SK-N-SH (cell line): ENCODE results near the gene UTP4. TPM values are rescaled to one million over a fixed set of nuclear protein-coding genes. Genes with fewer than 3 reads are reported as not detected.
"Not testable (repeated sequence)": the region's sequence is repeated elsewhere in the genome, so short reads cannot be mapped to it uniquely, and the experiment has no call there.

ENCODE experiments used
- CTCF ChIA-PET: fragments of 300-600, 350-600 bp; formaldehyde crosslinking; extraction: SDS; loops from one replicate; lab custom pipeline; 2021; lab: Yijun Ruan, JAX
- POLR2A ChIA-PET: fragments of 350-600 bp; sonication (Branson Sonifier 250); formaldehyde crosslinking; extraction: SDS; loops from one replicate; lab custom pipeline; 2020; ENCODE audit warnings: antibody characterized with exemption, inconsistent platforms; lab: Yijun Ruan, JAX
- DNase-seq: peaks from one replicate; pipeline ENCODE4 v3.0.0; 2012
- H2AFZ ChIP-seq: fragments of 200-600 bp; sonication (generic); 2 replicates; pipeline ENCODE4 v1.8.1; 2016; ENCODE audit warnings: antibody characterized with exemption, mild to moderate bottlenecking, low read depth
- H3F3A ChIP-seq: fragments of 200-600 bp; sonication (generic); replicated peaks from 2 replicates; pipeline ENCODE3; 2016; ENCODE audit warnings: antibody characterized with exemption, mild to moderate bottlenecking; ENCODE audit not compliant: insufficient read depth
- H3K27ac ChIP-seq, 2 experiments: fragments of 200-500 bp in 1 of 2; fragments of 200-600 bp in 1 of 2; sonication (Bioruptor generic) in 1 of 2; sonication (generic), shearing (Covaris generic) in 1 of 2; 2 replicates each; pipeline versions ENCODE4 v1.5.1 to v1.6.1; 2014 to 2016; ENCODE audit warnings: low read depth in 2 of 2, inconsistent platforms in 1 of 2, low read length in 1 of 2, mild to moderate bottlenecking in 1 of 2, mixed read lengths in 1 of 2
- H3K27me3 ChIP-seq: fragments of 200-600 bp; sonication (generic), shearing (Covaris generic); 2 replicates; pipeline ENCODE4 v1.6.1; 2016; ENCODE audit warnings: mixed run types; ENCODE audit not compliant: insufficient read depth
- H3K36me3 ChIP-seq, 2 experiments: fragments of 200-500 bp in 1 of 2; fragments of 200-600 bp in 1 of 2; sonication (Bioruptor generic) in 1 of 2; sonication (generic) in 1 of 2; replicated peaks in 1 of 2; 2 replicates each; pipeline versions ENCODE3 to v1.5.1; 2014 to 2016; ENCODE audit warnings: low read length in 1 of 2, mild to moderate bottlenecking in 1 of 2; ENCODE audit not compliant: insufficient read depth in 2 of 2, control insufficient read depth in 1 of 2
- H3K4me1 ChIP-seq, 2 experiments: fragments of 200-500 bp in 1 of 2; fragments of 200-600 bp in 1 of 2; sonication (Bioruptor generic) in 1 of 2; sonication (generic), shearing (Covaris generic) in 1 of 2; 2 replicates each; pipeline versions ENCODE4 v1.5.1 to v1.6.1; 2014 to 2016; ENCODE audit warnings: low read depth in 1 of 2, low read length in 1 of 2, mixed run types in 1 of 2; ENCODE audit not compliant: insufficient read depth in 2 of 2, control insufficient read depth in 1 of 2
- H3K4me2 ChIP-seq: fragments of 200-600 bp; sonication (generic), shearing (Covaris generic); 2 replicates; pipeline ENCODE4 v1.6.1; 2017; ENCODE audit warnings: mixed run types
- H3K4me3 ChIP-seq, 2 experiments: fragments of 200-500 bp in 1 of 2; fragments of 200-600 bp in 1 of 2; sonication (Bioruptor generic) in 1 of 2; sonication (generic), shearing (Covaris generic) in 1 of 2; 2 replicates each; pipeline versions ENCODE4 v1.5.1 to v1.8.1; 2014 to 2016; ENCODE audit warnings: low read depth in 2 of 2, inconsistent platforms in 1 of 2, low read length in 1 of 2, mild to moderate bottlenecking in 1 of 2, mixed read lengths in 1 of 2, moderate library complexity in 1 of 2
- H3K79me2 ChIP-seq: fragments of 200-600 bp; sonication (generic); 2 replicates; pipeline ENCODE4 v1.8.1; 2017; ENCODE audit warnings: mild to moderate bottlenecking; ENCODE audit not compliant: insufficient read depth
- H3K9ac ChIP-seq: fragments of 200-600 bp; sonication (generic); 2 replicates; pipeline ENCODE4 v1.6.1; 2017; ENCODE audit warnings: mixed run types
- H3K9me2 ChIP-seq: fragments of 200-600 bp; sonication (generic); 2 replicates; pipeline ENCODE4 v1.6.1; 2017; ENCODE audit warnings: mixed run types
- H3K9me3 ChIP-seq: fragments of 200-600 bp; sonication (generic); 2 replicates; pipeline ENCODE4 v1.6.1; 2017; ENCODE audit warnings: mixed run types, mild to moderate bottlenecking, moderate library complexity
- H4K20me1 ChIP-seq: fragments of 200-600 bp; sonication (generic); 2 replicates; pipeline ENCODE4 v1.6.1; 2017; ENCODE audit warnings: mild to moderate bottlenecking, mixed run types; ENCODE audit not compliant: insufficient read depth
- CTCF ChIP-seq: fragments of 200-600 bp; sonication (generic); IDR thresholded peaks from 2 replicates; pipeline ENCODE4 v1.6.1; 2017; ENCODE audit warnings: antibody characterized with exemption, mild to moderate bottlenecking, moderate library complexity
- ELF1 ChIP-seq: IDR thresholded peaks from 2 replicates; pipeline ENCODE4 v1.4.0; 2012
- EP300 ChIP-seq, 2 experiments: IDR thresholded peaks; 2 replicates each; pipeline versions ENCODE4 v1.4.0 to v1.6.1; 2012; ENCODE audit warnings: borderline replicate concordance in 1 of 2, low read depth in 1 of 2, low read length in 1 of 2
- EZH2phosphoT487 ChIP-seq: fragments of 200-600 bp; sonication (generic); IDR thresholded peaks from 2 replicates; pipeline ENCODE4 v1.6.1; 2017; ENCODE audit warnings: low read depth, mixed run types, mild to moderate bottlenecking, antibody characterized with exemption, moderate library complexity, borderline replicate concordance
- GATA2 ChIP-seq: sonication (generic); formaldehyde crosslinking; IDR thresholded peaks from 2 replicates; pipeline ENCODE4 v1.5.0; 2020; ENCODE audit warnings: mild to moderate bottlenecking, missing genetic modification reagents
- MEF2A ChIP-seq: IDR thresholded peaks from 2 replicates; pipeline ENCODE4 v1.4.0; 2012; ENCODE audit warnings: low read depth, borderline replicate concordance
- MXI1 ChIP-seq: IDR thresholded peaks from 2 replicates; pipeline ENCODE4 v1.6.1; 2012; ENCODE audit warnings: mild to moderate bottlenecking, low read depth, low read length, improper control_type of control experiment
- RAD21 ChIP-seq: IDR thresholded peaks from 2 replicates; pipeline ENCODE4 v1.6.1; 2012; ENCODE audit warnings: mild to moderate bottlenecking, low read length
- WGBS: methylation state at CpG from one replicate; pipeline ENCODE4 v1.1.6; 2017; ENCODE audit warnings: low lambda C conversion rate; 5-methylcytosine and 5-hydroxymethylcytosine counted together
- polyA plus RNA-seq, 3 experiments: library from polyadenylated mRNA; depleted of rRNA; stranded (reverse); fragments of >200 nt; gene quantifications; 2 replicates each; pipeline ENCODE4 v1.2.3, GENCODE V29; 2012
- TF ChIP-seq, protein P1 (sequence below): fragments of 150-350 bp; IDR thresholded peaks from 2 replicates; pipeline ENCODE4 v1.6.1; 2016; ENCODE audit warnings: mild to moderate bottlenecking, low read depth, low read length

UTP4 gene
- polyA plus RNA-seq, 1 of the 3 experiments (the other 2 are of a cell fraction), result 66.5 TPM

GRCh38 chr16:69138608-69139007 is 6.2 kb downstream of the UTP4 start:
- Histone ChIP-seq H3K4me3 (no peak overlapping the region), H3K79me2 (peaks cover 69% of the 10 kb centered on the region), H3F3A (no peaks in the 10 kb centered on the region), H3K36me3 (peaks cover 61 to 63% of the 10 kb centered on the region in 2 experiments), H3K9ac (no peak overlapping the region), H3K27ac (no peak overlapping the region), H3K4me2 (no peak overlapping the region), H3K4me1 (peaks cover 2 to 5% of the 10 kb centered on the region in 2 experiments; a peak in 2 of 4 replicates), H2AFZ (no peak overlapping the region), H3K9me2 (no peaks in the 10 kb centered on the region), H4K20me1 (peaks cover 4% of the 10 kb centered on the region; the same call in 1 of the 2 replicates), H3K9me3 (no peaks in the 10 kb centered on the region), H3K27me3 (no peaks in the 10 kb centered on the region)
- 98% methylated on average over 2 of the region's 2 CpGs for WGBS
- TF ChIP-seq, protein P1, sequence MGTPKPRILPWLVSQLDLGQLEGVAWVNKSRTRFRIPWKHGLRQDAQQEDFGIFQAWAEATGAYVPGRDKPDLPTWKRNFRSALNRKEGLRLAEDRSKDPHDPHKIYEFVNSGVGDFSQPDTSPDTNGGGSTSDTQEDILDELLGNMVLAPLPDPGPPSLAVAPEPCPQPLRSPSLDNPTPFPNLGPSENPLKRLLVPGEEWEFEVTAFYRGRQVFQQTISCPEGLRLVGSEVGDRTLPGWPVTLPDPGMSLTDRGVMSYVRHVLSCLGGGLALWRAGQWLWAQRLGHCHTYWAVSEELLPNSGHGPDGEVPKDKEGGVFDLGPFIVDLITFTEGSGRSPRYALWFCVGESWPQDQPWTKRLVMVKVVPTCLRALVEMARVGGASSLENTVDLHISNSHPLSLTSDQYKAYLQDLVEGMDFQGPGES, result no peak
- no peak for TF ChIP-seq ELF1
- no peak for TF ChIP-seq CTCF
- TF ChIP-seq MXI1, result no peak
- no peak for TF ChIP-seq EP300 (IDR thresholded peaks at IDR 0.05; ENCODE audit: borderline replicate concordance in 1 of 2, low read depth in 1 of 2, low read length in 1 of 2)
- no peak for TF ChIP-seq RAD21
- no peak for TF ChIP-seq EZH2phosphoT487
- ChIA-PET POLR2A (no interaction called here), CTCF (interaction anchor here (1.1 kb wide), 1 partner anchor 291 kb away, joined by 4 read pairs; no protein-coding TSS in a partner anchor)
- DNase-seq, result no peak

- H3K4me1 ChIP-seq, H2AFZ ChIP-seq, H3F3A ChIP-seq, H3K9ac ChIP-seq, DNase-seq, H3K4me2 ChIP-seq, H3K9me3 ChIP-seq, H4K20me1 ChIP-seq, H3K4me3 ChIP-seq, H3K27me3 ChIP-seq, POLR2A ChIA-PET, H3K9me2 ChIP-seq, H3K27ac ChIP-seq: not testable (repeated sequence)
- CTCF ChIA-PET, result interaction anchor here (0.7 to 5.2 kb wide), 3 partner anchors 9 to 292 kb away, joined by 3 to 36 read pairs (median 4); no protein-coding TSS in a partner anchor
- peaks cover 69% of the 10 kb centered on the region for H3K79me2 ChIP-seq
- 97% methylated on average over 7 of the region's 7 CpGs for WGBS
- H3K36me3 ChIP-seq, result peaks cover 64 to 70% of the 10 kb centered on the region in 2 experiments
Measured at GRCh38 chr16:69139464-69139863, 7.0 kb downstream of the UTP4 start.

GRCh38 chr16:69141014-69141413 is 8.6 kb downstream of the UTP4 start:
- H3F3A ChIP-seq, result peaks cover 7% of the 10 kb centered on the region
- no peak overlapping the region for H2AFZ ChIP-seq
- 82% methylated on average over 5 of the region's 5 CpGs for WGBS
- H3K4me2 ChIP-seq, result no peak overlapping the region
- H3K9me2 ChIP-seq, result no peaks in the 10 kb centered on the region
- ChIA-PET POLR2A (interaction anchor here (1.6 kb wide), 1 partner anchor 8 kb away, joined by 5 read pairs; the partner anchor contains the start of genes CHTF8 and UTP4), CTCF (interaction anchor here (1.2 to 5.2 kb wide), 3 partner anchors 11 to 18 kb away, joined by 3 to 36 read pairs (median 3); no protein-coding TSS in a partner anchor)
- H3K27me3 ChIP-seq, result no peaks in the 10 kb centered on the region
- H3K27ac ChIP-seq, result peak overlapping the region in 1 of 2 experiments; percentile 48; a peak in 1 of 4 replicates
- H3K4me3 ChIP-seq, result no peak overlapping the region
- peaks cover 62% of the 10 kb centered on the region for H3K79me2 ChIP-seq
- H3K4me1 ChIP-seq, result no peaks in the 10 kb centered on the region; a peak in 1 of 4 replicates
- peak; percentile 51; the same call in 1 of the 2 replicates for TF ChIP-seq GATA2 (CRISPR knock-in tag)
- TF ChIP-seq MEF2A, result no peak
- no peaks in the 10 kb centered on the region for H4K20me1 ChIP-seq
- no peaks in the 10 kb centered on the region for H3K9me3 ChIP-seq
- peak; percentile 37 for DNase-seq
- peaks cover 67 to 77% of the 10 kb centered on the region in 2 experiments for H3K36me3 ChIP-seq
- no peak overlapping the region for H3K9ac ChIP-seq
